ENCODE measurements around the gene CNNM2.

The CNNM2 gene

DNA sequence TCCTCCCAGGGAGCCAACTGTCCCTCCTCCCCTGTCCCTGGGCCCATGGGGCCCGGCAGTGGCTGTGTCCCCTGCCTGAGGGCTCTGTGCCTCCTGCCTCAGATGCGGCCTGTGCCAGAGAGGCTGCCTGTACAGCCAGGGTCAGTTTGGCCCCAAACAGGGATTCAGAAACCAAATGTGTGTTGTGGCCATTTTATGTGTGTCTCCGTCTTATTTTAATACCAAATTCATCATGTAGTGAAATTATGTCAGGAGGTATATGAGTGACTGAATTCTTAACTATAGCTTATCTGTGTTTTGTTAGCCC lies 160.2 kb downstream of the CNNM2 start:
- DNase-seq, result no peak

DNA sequence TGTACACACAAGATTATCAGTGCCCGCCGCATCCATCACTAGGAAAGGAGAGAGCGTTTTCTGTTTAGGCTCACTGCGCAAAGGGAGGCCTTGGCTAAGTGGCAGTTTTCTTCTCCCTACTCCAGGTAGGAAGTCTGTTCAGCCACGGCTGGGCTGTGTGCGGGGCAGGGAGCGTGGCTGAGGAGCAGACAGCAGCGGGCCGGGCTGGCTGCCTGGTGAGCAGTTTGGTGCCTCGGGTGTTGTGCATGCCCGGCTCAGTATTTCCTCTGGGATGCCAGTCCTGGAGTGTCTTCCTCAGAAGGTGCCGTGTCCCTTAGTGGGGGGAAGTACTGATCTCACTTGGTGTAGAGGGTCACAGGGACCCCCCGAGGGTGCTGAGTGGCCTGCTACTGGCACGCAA lies 160.6 kb downstream of the CNNM2 start:
- no peak for DNase-seq

DNA sequence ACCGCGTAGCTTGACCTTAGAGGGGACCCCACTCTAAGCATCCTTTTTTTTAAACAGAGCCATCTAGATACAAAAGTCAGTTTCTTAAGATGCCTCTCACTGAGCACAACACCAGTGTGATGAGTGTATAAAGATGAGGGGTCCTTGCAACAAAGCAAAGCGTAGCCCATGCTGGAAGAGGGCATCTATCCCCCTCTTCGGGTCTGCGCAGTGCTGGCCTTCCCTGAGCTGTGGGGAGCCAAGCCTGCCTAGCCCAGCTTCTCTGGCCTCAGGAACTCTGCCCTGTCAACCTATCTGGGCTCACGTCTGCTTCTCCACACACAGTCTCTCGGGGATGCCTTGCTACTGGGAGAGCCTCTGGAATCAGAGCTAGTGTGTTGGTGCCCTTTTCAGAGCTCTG lies 161.0 kb downstream of the CNNM2 start:
- no peak for DNase-seq

DNA sequence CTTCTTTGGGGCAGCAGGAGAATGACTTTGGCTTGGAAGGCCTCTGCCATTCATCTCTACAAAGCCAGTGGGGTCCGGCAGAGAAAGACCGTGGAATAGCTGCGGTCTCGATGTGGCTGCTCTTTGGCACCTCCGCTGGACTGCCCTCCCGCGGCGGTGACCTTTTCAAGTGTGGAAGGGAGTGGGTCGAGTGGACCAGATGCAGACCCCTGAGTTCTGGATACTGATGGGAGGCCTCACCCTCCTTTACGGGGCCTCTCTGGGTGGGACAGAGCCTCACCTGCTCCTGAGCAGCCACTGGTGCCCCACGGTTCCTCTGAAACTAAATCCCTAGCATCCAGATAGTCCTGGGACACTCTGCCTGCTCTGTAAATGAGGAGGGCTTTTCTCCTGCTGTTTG lies 161.9 kb downstream of the CNNM2 start:
- no peak for DNase-seq

DNA sequence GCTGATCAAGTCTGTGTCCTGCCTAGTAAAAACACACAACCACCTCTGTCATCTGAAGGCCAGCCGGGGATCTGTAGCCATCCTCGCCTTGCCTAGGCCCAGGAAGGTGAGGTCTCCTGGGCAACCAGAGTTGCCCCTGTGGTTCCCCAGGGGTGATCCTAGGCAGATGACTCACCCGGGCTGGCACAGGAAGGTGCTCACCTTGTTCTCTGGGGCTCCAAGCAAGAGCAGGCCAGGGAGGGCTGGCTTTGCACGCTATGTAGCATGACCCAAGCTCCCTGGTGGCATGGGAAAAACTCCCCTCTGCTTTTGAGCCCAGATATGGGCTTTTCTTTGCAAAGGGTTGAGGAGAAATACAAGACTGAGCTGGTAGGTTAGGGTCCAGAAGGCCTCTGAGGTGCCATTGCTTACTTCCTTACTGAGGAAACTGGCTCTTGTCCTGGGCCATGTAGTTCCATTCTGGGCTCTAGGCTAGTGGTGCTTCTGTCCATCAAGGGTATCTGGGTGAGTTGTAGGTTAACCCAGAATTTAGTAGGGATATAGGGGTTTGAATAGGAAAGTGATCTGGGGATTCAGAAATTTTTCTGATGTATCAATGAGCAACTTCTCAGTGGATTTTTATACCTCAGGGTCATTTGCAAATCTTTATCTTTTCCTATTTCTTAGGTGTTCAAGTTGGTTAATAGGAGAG lies 162.9 kb downstream of the CNNM2 start:
- no peak for DNase-seq

DNA sequence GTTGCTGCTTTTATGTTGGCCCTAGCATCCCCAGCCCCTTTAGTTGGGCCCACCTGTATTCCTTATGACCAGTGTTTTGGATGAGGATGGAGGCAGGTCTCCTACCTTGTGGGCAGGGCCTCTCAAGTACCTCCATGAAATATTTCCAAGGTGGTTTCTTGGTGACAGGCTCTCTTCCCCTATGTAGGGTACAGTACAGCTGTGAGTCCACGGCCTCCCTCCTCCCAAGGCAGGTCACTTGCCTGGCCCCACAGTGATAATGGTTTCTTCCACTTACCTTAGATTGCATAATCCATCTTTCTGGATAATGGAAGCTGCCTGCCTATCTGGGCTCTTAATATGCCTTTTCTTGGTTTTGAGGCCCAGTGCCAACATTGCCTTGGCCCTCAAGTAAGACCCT lies 164.6 kb downstream of the CNNM2 start:
- DNase-seq, result no peak

DNA sequence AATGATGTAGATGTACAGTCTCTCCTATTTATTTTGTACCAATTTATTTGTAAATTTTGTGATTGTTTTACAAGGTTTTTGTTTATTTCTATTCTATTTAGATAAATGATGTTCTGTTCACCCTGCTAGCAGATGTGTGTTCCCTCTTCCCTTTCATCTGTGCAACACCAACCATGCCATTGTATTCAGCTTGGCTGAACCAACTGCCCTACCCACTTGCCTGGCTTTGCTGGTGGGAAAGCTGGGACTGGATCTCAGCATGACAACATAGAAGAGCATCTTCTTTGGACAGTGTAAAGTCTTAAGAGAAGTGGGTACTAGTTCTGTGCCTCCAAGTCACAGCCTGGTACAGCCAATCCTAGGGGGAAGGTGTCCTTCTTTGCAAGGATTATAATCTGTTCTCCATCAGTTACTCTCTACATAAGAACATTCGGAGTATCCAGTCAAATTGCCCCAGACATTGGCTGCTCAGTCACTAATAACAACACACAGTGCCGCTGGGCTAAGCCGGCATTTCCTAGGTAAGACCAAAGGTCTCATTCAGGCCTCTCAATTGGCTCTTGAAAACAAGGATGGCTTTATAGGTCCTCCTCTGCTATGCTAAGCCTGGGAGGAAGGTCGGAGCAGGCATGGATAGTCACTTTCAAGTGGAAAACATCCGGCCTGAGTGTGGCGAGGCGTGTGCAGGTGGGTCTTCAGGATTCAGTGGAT lies 165.3 kb downstream of the CNNM2 start:
- DNase-seq, result no peak

DNA sequence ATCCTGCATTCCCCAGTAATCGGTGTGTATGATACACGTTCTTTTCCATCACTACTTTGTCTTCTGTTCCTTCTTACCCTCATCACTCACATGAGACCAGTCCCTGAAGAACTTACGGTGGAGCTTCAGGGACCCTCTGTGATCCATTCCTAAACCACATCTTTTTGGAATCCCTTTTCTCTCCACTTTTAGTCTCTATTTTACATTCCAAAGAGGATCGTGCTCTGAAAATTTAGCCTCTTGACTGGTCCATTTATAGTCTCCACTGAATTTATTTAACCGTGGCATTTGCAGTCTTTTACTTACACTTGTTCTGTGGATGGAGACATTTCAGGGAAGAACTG lies 165.9 kb downstream of the CNNM2 start:
- no peak for DNase-seq

DNA sequence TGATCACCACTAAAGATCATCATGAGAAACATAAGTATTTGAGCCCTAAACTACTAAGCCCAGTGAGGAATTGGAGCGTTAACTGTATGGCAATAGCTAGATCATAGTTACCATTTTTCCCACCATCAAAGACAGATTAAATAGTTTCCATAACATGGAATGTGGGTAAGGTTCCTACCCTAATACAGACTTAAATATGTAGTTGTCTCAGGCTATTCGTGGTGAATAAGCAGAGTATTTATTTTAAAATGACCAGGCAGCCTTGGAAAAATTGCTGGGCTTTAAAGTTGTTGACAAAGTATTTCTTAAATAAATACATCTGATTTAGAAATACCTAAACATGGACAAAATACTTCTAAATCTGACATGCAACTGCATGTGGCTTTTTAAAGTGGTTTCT lies 168.2 kb downstream of the CNNM2 start:
- no peak for DNase-seq

DNA sequence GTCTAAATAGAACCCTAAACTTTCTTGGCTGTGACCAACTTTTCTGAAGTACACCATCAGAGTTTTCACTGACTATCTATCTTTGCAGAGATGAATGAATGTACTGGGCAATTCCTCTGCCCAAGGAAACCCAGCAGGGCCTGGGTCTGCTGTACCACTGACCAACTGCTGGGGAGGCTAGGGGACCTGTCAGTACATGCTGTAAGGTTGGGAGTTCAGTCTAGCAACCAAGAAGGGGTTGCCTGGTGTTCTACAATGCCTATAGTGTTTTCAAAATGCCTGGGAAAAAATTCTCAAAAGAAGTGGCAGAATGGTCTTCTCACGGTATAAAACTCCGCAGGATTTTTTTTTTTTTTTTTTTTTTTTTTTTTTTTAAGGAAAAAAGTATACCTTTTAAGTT lies 168.7 kb downstream of the CNNM2 start:
- DNase-seq, result no peak

DNA sequence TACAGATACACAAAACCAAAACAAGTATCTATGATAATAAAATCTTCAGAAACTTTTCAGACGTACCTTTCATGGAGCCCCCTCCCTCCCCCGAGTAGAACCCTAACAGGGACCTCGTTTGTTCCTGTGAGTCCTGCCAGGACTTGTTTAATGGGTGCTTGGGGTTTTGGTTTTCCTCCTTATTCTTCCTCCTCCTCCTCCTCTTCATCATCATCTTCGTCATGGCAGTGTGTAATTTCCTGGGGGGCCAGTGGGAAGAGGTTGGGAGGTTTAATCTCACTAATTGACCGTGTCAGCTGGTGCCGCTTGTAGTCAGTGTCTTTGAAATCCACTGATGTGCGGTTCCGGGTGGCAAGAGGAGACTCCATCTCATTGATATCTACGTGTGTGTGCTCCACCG lies 171.4 kb downstream of the CNNM2 start:
- no peak for DNase-seq

DNA sequence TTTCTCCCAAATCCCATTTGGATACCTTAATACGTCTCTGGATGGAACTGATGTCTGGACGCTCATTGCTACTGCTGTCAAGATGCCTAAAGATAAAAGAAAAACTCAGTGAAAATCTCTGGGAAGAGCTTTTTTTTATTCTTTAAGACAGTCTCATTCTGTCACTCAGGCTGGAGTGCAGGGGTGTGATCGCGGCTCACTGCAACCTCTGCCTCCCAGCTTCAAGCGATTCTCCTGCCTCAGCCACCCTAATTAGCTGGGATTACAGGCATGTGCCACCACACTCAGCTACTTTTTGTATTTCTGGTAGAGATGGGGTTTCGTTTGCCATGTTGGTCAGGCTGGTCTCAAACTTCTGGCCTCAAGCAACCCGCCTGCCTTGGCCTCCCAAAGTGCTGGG lies 172.8 kb downstream of the CNNM2 start:
- no peak for DNase-seq

DNA sequence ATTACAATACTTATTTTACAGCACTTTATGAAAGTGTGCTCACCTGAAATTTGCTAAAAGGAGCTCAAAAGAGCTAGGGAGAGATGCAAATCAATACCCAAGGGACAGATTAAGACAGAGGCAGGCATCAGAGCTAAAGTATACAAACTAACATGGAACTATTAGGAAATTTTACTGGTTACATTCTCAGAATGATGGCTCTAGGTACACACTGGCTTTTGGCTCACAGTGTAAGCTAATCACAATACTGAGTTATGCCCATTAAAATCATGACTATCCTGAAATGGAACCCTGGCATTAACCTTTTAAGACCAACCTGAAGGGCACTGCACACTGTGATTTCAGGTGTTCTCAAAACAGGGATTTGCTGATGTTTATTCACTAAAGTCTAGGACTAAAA lies 176.9 kb downstream of the CNNM2 start:
- DNase-seq, result no peak

DNA sequence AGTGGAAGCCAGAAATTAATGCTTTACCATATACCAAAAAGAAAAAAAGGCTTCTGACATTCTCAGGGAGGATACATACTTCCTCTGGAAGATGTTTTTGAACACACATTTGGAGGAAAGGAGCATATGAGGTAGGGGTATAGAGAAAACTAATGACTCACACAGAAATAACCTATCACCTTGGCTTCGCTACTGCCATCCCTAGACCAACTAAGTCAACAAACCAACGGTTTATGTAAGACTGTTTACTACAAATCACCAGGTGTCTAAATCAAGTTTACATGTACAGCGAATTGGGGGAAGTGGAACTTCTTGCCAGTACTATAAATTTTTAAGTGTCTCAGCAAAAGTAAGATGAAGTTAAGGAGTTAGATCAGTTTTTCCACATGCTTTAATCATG lies 178.0 kb downstream of the CNNM2 start:
- no peak for DNase-seq

DNA sequence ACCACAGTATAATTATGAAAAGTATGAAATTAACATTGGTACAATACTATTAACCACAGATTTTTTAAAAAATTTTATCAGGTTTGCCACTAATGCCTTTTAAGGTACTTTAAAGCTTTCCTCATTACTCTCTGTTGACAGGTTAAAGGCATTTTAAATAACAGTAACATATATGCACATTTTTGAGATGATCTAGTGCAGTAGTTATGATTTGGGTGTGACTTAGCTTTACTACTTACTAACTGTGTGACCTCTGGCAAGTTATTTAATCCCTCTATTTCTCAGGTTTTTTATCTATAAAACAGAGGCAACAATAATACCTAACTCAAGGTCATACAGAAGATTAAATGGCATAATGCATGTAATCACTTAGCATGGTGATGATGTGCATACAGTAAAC lies 180.1 kb downstream of the CNNM2 start:
- no peak for DNase-seq

DNA sequence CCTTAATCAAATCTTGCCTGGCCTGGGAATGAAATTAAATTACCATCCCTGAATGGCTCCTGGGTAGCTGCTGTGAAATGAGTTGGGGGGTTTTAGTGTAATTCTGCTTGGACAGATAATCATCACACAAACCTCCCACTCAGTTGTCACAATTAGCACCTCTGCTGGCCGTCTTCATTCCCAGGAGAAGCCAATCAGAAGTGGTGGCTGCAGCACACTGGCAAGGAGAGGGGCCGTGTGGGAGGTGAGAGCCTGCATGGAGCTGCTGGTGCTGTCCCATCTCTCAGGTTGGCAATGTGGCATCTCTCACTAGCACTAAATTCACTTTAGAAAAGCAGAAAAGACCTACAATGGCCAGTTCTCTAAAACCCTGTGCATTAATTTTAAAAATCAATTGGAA lies 182.5 kb downstream of the CNNM2 start:
- DNase-seq, result no peak

DNA sequence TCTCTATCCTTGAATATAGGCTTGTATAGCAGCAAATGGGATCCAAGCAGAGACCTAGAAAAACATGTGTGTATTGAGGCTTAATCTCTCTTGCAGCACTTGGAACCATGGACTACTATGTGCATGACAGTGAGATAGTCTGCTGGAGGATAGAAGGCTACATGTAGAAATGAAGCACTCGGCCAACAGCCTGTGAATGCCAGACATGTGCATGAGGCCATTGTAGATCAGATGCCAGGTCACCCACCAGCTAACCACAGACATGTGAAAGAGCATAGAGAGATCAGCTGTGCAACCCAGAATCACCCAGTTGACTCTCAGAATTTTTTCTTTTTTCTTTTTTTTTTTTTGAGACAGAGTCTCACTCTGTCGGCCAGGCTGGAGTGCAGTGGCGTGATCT lies 184.1 kb downstream of the CNNM2 start:
- no peak for DNase-seq

DNA sequence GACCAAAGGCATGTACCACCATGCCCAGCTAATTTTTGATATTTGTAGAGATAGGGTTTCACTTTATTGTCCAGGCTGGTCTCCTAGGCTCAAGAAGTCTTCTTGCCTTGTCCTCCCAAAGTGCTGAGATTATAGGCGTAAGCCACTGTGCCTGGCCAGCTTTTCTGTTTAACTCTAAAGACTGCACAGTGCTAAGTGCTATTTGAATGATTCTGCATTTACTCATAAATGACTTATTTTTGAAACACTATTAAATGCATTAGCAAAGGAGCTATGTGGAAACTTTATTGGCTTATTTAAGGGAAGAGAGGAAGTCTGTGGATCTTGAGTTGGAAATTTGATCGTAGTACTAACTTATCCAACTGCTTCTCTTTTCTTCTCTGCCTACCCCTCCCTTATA lies 185.9 kb downstream of the CNNM2 start:
- DNase-seq, result no peak

DNA sequence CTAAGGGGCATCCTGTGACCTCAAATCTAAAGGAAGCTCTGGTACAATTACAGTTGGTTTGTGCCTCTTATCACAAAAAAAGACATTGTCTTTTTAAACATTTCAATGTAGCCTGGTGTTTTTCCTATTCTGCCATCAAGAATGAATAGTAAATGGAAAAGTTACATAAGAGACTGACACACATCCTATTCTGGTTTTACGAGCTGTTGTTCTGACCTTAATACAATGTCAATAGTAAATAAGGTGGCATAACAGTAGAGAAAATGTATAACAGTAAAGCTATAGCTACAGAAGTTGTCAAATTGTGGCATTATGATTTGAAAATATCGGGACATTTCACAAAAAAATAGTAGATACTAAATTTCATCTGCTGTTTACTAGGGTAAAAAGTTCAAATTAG lies 186.6 kb downstream of the CNNM2 start:
- no peak for DNase-seq

DNA sequence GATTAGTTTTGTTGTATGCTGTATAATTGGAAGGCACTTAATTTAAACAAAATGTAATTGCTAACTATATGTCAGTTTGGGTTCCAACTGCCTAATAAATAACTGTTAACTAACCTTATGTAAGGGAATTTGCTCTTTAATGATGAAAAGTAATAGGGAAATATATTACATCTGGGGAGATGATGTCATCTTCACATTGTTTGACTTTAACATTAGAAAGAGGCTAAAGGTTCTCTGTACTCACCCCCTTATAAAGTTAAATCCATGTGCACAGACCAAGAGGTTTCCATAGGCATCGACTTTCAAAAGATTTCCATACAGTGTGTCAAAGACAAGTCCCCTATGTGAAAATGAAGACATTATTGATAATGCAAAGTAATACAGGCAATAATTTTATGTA lies 187.4 kb downstream of the CNNM2 start:
- DNase-seq, result no peak

DNA sequence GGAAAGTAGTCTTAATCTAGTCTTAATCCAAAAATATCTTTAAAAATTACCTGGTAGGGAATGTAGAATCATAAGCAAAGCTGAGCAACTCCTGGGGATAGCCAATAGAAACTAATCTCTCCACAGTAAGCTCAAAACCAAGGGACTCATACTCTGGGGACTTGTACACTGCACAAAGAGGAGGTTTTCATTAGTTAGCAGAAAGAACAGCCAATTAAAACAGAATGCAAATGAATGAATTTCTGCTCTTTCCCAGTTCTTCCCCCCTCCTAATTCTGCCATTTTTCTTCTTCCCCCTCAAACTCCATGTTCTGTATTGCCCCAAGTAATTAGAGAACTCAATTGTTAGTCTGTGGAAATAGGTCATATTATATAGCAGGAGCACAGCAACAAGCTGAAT lies 188.4 kb downstream of the CNNM2 start:
- DNase-seq, result no peak

DNA sequence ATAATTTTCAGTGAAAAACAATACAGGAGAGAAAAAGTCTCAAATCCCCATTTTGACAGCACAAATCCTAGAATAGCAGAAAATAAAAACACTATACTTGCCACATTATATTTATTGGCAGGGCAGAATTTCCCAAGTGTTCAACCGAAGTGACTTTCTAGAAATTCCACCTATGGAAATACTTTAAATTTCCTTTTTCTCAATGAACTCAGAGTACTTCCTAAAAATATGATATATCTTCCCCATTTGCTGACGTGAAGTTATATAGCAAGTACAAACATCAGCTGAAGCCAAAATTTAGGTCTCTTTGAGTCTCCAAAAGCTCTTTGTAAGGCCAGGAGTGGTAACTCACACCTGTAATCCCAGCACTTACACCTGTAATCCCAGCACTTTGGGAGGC lies 191.7 kb downstream of the CNNM2 start:
- DNase-seq, result no peak

DNA sequence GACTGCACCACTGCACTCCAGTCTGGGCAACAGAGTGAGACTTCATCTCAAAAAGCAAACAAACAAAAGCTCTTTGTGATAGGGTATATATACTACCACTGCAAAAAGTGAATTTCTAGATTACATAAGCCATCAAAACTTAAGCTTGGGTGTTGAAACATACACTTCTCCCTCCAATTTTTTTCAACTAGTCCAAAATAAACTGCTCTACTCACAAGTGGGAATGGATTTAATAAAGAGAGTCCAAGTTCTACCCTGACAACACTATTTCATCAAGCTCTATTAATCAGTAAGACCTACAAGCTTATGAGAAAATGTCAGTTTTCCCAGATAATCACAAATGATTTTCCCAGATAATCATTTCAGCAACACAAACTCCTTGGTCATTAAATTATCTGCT lies 192.3 kb downstream of the CNNM2 start:
- no peak for DNase-seq

DNA sequence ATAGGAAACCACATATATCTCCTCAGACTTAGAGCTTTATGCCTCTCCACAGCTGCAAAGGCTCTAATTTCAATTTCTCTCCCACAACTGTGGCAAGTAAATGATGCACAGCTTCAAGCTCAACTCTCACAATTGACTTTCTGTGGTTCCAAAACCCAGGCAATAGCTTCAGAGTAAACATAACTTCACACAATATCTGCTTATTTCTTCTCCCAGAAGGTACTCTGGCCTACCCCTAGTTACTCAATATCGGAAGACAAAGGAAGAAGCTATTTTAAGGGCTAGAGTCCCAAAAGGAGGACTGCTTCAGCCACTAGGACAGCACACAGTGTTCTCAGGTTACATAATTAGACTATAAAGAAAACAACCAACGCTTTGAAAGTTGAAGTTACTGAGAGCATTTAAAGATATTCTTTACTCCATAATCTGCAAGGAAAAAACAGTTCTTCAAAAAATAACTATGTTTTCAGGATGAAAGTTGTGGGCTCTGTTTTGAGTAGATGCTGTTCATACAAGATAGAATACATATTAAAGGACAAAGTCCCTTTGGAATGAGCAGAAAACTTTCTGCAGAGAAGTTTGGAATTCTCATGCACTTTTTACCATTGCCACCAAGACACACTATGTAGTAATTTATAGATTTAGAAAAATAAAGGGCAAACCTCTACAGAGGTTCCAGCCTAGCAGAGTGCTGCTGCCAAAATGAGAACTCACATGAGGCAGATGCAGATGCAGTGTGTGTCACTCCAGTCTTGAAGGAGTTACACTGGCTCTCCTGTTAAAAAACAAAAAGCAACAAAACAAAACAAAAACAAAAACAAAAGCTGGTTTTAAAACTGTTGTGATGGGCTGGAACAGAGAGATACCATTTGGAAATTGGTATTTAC lies 193.2 kb downstream of the CNNM2 start:
- no peak for DNase-seq
